ENCODE results near the gene MLPH. TPM values are rescaled to one million over a fixed set of nuclear protein-coding genes. Genes with fewer than 3 reads are reported as not detected.

MLPH gene
- polyA plus RNA-seq, 3 donors: not detected

DNA sequence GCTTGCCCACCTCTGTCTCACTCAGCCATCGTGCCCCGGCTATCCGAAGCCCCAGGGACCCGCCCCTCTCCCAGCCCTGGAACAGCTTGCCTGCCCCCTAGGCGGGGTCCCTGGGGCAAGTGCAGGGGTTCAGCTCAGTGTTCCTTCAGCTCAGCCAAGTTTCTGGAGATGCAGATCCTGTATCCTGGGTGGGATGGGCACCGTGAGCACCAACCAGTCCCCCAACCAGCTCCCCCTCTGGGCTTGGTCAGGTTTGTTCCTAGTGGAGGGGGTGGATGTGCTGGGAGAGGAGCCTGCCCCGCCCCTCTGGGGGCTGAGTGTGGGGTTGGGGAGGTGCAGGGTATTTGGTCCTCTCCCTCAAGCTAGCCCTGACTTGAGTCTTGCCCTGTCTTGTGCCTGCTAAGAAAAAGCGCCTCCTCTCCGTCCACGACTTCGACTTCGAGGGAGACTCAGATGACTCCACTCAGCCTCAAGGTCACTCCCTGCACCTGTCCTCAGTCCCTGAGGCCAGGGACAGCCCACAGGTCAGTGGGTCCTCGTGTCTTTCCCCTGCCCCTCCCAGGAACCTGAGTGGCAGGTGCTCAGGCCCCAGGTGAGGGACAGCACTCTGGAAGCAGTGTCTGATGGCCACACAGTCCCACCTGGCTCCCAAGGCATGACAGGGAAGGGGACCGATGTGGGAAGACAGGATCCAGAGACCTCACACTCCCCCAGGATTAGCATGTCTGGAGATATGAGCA lies 32.6 kb downstream of the MLPH start:
- Mint-ChIP-seq H3K27me3 (ENCODE audit: low read depth in 3 of 3) (peaks cover 2 to 3% (median 2%) of the 10 kb centered on the region in 3 donors), H3K4me1 (no peaks in the 10 kb centered on the region), H3K27ac (no peak overlapping the region), H3K4me3 (no peak overlapping the region), H3K36me3 (no peaks in the 10 kb centered on the region), H3K9me3 (peaks cover 0 to 2% (median 0%) of the 10 kb centered on the region in 7 donors)
- no peak for DNase-seq
- Histone ChIP-seq H4K20me1 (ENCODE audit: insufficient read depth, low read length) (no peaks in the 10 kb centered on the region), H3K27me3 (ENCODE audit: control insufficient read depth in 2 of 2, insufficient read depth in 2 of 2, low read length in 2 of 2) (no peaks in the 10 kb centered on the region), H3K4me2 (replicated peaks; ENCODE audit: extremely low read depth, low read length, poor library complexity, severe bottlenecking) (no peak overlapping the region), H3K9ac (ENCODE audit: insufficient read depth, low read length, poor library complexity, severe bottlenecking) (peak overlapping the region; percentile 4), H3K4me1 (ENCODE audit: control insufficient read depth in 1 of 2, insufficient read depth in 2 of 2, low read length in 2 of 2) (no peaks in the 10 kb centered on the region), H3K79me2 (ENCODE audit: insufficient read depth, low read length) (no peaks in the 10 kb centered on the region), H3K9me3 (replicated peaks in 1 of 2; ENCODE audit: control insufficient read depth in 1 of 2, insufficient read depth in 1 of 2, low read length in 2 of 2) (no peaks in the 10 kb centered on the region), H2AFZ (ENCODE audit: insufficient read depth, low read depth, low read length, poor library complexity, severe bottlenecking) (no peak overlapping the region), H3K36me3 (replicated peaks in 1 of 2; ENCODE audit: control insufficient read depth in 1 of 2, insufficient read depth in 2 of 2, low read length in 2 of 2) (no peaks in the 10 kb centered on the region), H3K4me3 (replicated peaks in 1 of 3; ENCODE audit: low read depth in 2 of 3, low read length in 3 of 3) (no peak overlapping the region), H3K27ac (ENCODE audit: low read depth in 1 of 2, low read length in 2 of 2) (no peak overlapping the region)
- TF ChIP-seq CTCF (IDR thresholded peaks at IDR 0.05): no peak
- WGBS (ENCODE audit: insufficient coverage): 88% methylated on average over 12 of the region's 14 CpGs
- intact Hi-C loops (cut with micrococcal nuclease): loop anchor here in 1 of 2 donors (10.0 kb wide), 1 partner anchor 255 kb away; no protein-coding TSS in a partner anchor

DNA sequence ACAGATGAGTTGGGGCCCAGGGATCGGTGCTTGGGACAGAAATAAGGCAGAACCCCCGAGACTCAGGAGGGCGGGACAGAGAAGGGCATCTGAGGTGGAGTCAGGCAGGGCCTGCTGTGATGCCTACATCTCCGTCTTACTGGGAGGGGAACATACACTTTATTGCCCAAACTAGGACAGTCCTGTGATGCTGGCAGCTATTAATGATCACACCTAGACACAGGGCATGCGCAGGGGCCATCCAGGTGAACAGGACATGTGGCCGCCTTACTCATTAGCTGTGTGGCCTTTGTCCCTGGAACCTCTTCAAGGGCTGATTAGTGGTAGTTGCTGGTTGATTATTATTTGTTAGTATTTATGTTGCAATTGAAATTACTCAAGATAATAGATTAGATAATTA lies 33.2 kb downstream of the MLPH start:
- Histone ChIP-seq H3K9me3 (replicated peaks in 1 of 2; ENCODE audit: control insufficient read depth in 1 of 2, insufficient read depth in 1 of 2, low read length in 2 of 2) (no peaks in the 10 kb centered on the region), H3K27ac (ENCODE audit: low read depth in 1 of 2, low read length in 2 of 2) (no peak overlapping the region), H4K20me1 (ENCODE audit: insufficient read depth, low read length) (no peaks in the 10 kb centered on the region), H3K9ac (ENCODE audit: insufficient read depth, low read length, poor library complexity, severe bottlenecking) (no peak overlapping the region), H3K4me2 (replicated peaks; ENCODE audit: extremely low read depth, low read length, poor library complexity, severe bottlenecking) (no peak overlapping the region), H3K4me1 (ENCODE audit: control insufficient read depth in 1 of 2, insufficient read depth in 2 of 2, low read length in 2 of 2) (no peaks in the 10 kb centered on the region), H3K27me3 (ENCODE audit: control insufficient read depth in 2 of 2, insufficient read depth in 2 of 2, low read length in 2 of 2) (no peaks in the 10 kb centered on the region), H2AFZ (ENCODE audit: insufficient read depth, low read depth, low read length, poor library complexity, severe bottlenecking) (no peak overlapping the region), H3K79me2 (ENCODE audit: insufficient read depth, low read length) (no peaks in the 10 kb centered on the region), H3K36me3 (replicated peaks in 1 of 2; ENCODE audit: control insufficient read depth in 1 of 2, insufficient read depth in 2 of 2, low read length in 2 of 2) (no peaks in the 10 kb centered on the region), H3K4me3 (replicated peaks in 1 of 3; ENCODE audit: low read depth in 2 of 3, low read length in 3 of 3) (no peak overlapping the region)
- no peaks in the 10 kb centered on the region for H3K36me3 Mint-ChIP-seq
- no peak overlapping the region for H3K27ac Mint-ChIP-seq
- no peak for DNase-seq
- no peak overlapping the region for H3K4me3 Mint-ChIP-seq
- intact Hi-C loops (cut with micrococcal nuclease): no loop called here
- H3K27me3 Mint-ChIP-seq (ENCODE audit: low read depth in 3 of 3): peaks cover 0 to 3% (median 1%) of the 10 kb centered on the region in 3 donors
- no peak for TF ChIP-seq CTCF (IDR thresholded peaks at IDR 0.05)
- H3K9me3 Mint-ChIP-seq: peaks cover 0 to 2% (median 0%) of the 10 kb centered on the region in 7 donors
- H3K4me1 Mint-ChIP-seq: no peaks in the 10 kb centered on the region
- 94% methylated on average over 5 of the region's 6 CpGs for WGBS (ENCODE audit: insufficient coverage)

All from CD14-positive monocyte (primary cell).